DMS153 treated with DMSO at 0.1 percent for 48 hours (cell line): ENCODE data around the gene SFXN3.
A peak's percentile ranks its signal among the peaks of the same experiment; 100 is the strongest.

Experiments
- DNase-seq: peaks from one replicate; lab custom pipeline; 2025; ENCODE audit not compliant: unreplicated experiment; lab: John Stamatoyannopoulos, UW

SFXN3 gene

DNA sequence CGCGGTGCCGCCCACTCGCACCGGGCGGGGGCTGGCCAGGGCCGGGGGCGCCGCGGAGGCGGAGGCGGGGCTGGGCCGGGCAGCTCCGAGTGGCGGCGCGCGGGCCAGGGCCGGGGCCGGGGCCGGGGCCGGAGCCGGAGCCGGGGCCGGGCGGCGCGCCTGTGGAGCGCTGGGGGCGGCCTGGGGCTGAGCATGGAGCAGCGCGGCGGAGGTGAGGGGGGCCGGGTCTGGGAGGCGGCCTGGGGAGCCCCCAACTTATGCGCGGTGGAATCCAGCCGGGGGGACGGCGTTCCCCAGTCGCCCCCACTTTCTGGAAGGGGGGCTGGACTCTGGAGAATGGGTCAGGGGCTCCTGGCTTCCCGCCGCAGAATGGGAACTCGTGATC, 31.3 kb upstream of the SFXN3 start, which contains the start of gene LZTS2:
TSS of gene LZTS2 (plus strand) at position 67 of the 385 bp plus-strand sequence. CDS start 2,731 bp downstream, outside the sequence.
- DNase-seq: no peak

DNA sequence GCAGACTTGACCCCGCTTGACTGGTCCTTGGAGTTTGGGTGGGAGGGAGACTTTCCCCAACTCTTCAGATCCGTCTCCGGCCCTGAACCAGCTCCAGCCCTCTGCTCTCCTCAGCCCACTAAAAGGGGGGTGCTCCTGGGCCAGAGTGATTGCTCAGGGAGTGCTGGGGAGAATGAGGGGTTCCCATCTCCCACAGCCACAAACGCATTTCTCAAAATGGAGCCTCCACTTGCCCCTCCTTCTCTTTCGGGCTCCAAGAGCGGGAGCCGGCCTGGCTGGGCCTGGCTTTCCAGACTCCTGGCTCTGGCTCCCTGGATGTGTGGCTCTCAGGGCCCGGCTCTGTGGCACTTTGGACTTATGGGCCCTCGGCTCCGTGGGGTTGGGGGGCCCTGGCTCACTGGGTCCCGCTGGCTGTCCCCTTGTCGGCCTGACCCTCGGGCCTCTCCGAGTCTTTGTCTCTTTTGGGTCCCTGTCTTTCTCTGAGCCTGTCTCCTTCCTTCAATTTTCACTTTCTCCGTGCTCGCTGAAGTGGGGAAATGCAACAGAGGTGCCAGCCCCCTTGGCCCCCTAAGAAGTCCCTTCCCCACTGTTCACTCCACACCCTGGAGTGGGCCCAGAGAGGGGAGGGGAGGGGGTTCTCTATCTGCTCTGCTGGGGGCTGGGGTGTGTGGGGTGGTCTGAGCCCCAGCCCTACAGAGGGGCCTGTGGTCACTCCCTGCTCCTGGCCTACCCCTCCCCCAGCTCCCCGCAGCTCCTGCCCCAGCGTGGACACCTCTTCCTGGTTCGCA, 30.7 kb upstream of the SFXN3 start:
- no peak for DNase-seq

- DNase-seq: no peak
These were observed 29.9 kb upstream of the SFXN3 start for GRCh38 chr10:101000915-101001658.

DNA sequence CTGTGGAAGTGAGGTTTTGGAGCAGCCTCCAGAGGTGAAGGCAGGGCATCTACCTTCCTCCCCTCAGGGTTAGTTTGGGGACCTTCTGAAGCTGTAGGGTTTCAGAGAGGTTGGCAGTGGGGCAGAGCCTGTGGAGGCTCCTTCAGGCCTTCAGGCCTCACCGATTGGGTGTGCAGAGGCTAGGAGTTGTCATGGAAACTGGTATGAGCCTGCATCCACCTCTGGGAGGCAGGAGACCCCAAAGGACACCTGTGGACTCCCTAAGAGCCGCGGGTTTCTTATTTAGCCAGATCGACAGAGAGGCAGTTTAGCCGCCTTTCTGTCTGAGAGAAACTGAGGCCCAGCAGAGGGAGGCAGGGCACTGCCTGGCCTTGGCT, 29.4 kb upstream of the SFXN3 start:
- DNase-seq: no peak

GRCh38 chr10:101002456-101002855, 28.6 kb upstream of the SFXN3 start:
- DNase-seq: no peak

GRCh38 chr10:101003639-101004206, 27.3 kb upstream of the SFXN3 start:
- no peak for DNase-seq

DNA sequence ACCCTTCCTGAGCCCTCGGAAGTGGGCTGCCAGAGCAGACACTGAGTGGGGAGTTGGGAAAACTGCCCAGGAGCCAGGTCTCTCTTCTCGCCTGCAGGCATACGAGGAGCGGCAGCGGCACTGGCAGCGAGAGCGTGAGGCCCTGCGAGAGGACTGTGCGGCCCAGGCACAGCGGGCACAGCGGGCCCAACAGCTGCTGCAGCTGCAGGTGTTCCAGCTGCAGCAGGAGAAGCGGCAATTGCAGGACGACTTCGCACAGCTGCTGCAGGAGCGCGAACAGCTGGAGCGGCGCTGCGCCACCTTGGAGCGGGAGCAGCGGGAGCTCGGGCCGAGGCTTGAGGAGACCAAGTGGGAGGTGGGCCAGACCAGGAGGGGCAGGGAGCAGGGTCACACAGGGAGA, 25.7 kb upstream of the SFXN3 start:
- no peak for DNase-seq

DNA sequence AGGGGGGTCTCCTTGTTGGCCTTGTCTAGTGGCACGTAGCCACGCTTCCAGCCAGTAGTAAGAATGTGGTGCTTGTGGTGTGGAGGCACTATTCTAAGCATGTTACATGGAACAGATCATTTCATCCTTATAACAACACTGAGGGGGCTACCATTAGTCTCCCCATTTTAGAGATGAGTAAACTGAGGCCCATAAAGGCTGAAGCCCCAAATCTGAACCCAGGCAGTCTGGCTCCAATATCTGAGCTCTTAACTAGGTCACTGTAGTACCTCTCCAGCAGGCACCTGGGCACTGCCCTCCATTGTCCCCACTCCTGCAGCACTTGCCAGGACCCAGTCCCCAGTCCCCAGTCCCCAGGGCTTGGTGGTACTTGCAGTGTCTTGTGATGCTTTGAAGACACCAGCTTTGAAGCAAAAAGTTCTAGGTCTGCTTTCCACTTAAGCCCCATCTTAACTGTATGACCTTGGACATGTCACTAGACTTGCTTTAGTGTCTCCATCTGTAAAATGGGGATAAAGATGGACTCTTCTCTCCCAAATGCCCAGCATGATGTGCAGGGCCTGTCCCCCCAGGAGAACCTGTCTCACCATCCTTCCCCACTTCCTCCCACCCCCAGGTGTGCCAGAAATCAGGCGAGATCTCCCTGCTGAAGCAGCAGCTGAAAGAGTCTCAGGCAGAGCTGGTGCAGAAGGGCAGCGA, 25.0 kb upstream of the SFXN3 start:
- no peak for DNase-seq

GRCh38 chr10:101006593-101007098, 24.4 kb upstream of the SFXN3 start:
- DNase-seq: no peak

- no peak for DNase-seq
These were observed 23.8 kb upstream of the SFXN3 start for GRCh38 chr10:101007099-101007711.

GRCh38 chr10:101007915-101008822, 22.9 kb upstream of the SFXN3 start:
- no peak for DNase-seq

- no peak for DNase-seq
These were observed 22.1 kb upstream of the SFXN3 start for GRCh38 chr10:101008823-101009423.

- no peak for DNase-seq
These were observed 20.7 kb upstream of the SFXN3 start for GRCh38 chr10:101010329-101010728.

- no peak for DNase-seq
These were observed 19.3 kb upstream of the SFXN3 start for GRCh38 chr10:101011517-101012423.

DNA sequence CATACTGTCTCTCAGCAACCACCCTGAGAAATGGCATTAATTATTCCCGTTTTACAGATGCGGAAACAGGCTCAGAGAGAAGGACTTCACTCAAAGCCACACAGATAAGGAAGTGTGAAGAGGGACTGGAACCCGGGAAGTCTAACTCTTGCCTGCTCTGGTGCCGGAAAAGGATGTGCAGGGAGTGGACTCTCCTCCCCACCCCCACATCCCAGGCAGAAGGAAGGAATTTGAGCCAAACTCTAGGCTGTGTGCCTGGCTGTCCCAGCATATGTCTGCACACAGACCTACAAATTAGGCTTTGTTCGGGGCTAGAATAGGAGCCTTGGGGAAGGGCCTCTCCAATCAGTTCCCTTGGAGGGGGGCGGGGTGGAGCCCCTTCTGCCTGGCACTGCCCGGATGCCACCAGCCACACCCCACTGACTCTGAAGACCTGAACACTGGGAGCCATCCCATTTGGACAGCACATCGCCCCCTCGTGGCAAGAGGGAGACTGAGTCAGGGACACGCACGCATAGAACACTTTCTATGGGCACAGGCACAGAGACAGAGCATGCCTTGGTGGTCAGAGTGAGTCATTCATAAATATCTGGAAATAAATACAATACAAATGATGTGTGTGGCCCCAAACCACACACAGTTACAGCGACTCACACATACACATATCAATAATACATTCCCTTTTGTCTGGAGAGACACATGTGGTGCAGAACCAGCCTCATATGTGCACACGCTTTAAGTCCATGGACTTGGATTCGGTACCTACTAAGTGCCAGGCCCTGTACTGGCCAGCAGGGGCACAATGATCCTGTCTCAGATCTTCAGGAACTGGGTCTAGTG, 18.3 kb upstream of the SFXN3 start:
- peak; percentile 77 for DNase-seq

- no peak for DNase-seq
These were observed 17.6 kb upstream of the SFXN3 start for GRCh38 chr10:101013365-101013825.

DNA sequence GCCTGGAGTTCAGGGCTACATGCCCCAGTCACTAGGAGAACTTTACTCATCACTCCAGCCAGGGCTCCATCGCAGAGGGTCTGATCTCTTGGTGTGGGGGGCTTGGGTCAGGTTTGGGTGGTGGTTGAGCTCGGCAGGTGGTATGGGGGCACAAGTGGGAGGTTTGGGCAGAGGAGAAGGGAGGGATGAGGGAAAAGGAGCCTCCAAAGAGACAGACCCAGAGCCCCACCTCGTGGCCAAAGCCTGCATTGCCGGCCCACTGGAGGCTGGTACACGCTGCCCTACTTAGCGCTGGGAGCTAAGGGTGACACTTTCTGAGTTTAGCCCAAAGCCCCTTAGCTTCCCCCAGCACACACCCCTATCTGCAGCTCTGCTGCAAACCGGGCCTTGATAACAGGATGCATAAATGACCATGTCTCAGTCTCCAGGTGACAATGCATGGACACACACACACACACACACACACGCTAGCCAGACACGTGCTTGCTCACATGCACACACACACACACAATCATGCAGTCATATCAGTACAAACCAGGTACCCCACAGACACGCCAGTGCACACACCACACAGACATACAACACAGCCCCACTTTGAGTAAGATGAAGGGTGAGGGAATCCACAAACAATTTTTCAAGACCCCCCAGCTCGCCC, 16.7 kb upstream of the SFXN3 start:
- peak; percentile 45 for DNase-seq
